NCI-H526 (cell line): ENCODE measurements around the gene GSK3A.
"Not testable (repeated sequence)": the region's sequence is repeated elsewhere in the genome, so short reads cannot be mapped to it uniquely, and the experiment has no call there.

Experiments
- DNase-seq, 2 experiments: peaks; one replicate each; lab custom pipeline; 2025; lab: John Stamatoyannopoulos, UW

Gene GSK3A

GRCh38 chr19:42268704-42269477, 26.5 kb upstream of the GSK3A start, which contains the start of gene CIC:
CIC (plus strand) TSS chr19:42269252; CDS start chr19:42271784, 2,532 bp downstream.
- DNase-seq: peak; percentile 100

GRCh38 chr19:42268142-42268703, 25.8 kb upstream of the GSK3A start:
- DNase-seq: peak; percentile 99 to 100

- DNase-seq: peak in 1 of 2 experiments; percentile 54
Measured at GRCh38 chr19:42267644-42268141, 25.3 kb upstream of the GSK3A start.

GRCh38 chr19:42266928-42267603, 24.7 kb upstream of the GSK3A start:
- DNase-seq: not testable (repeated sequence)

GRCh38 chr19:42266105-42266504, 23.7 kb upstream of the GSK3A start:
- not testable (repeated sequence) for DNase-seq

- no peak for DNase-seq
Measured at GRCh38 chr19:42261763-42262162, 19.4 kb upstream of the GSK3A start.

GRCh38 chr19:42257842-42258241, 15.4 kb upstream of the GSK3A start:
- not testable (repeated sequence) for DNase-seq

GRCh38 chr19:42255766-42256745, 13.7 kb upstream of the GSK3A start:
- DNase-seq: peak in 1 of 2 experiments; percentile 68

- DNase-seq: peak; percentile 69 to 97
Measured at GRCh38 chr19:42254850-42255765, 12.7 kb upstream of the GSK3A start, which contains the start of gene ERF. ERF (minus strand) TSS chr19:42255128; CDS start chr19:42254999, 129 bp downstream.

GRCh38 chr19:42254089-42254849, 11.9 kb upstream of the GSK3A start:
- peak; percentile 50 to 83 for DNase-seq

GRCh38 chr19:42253245-42254088, 11.1 kb upstream of the GSK3A start:
- DNase-seq: peak; percentile 66 to 89

- peak; percentile 8 to 31 for DNase-seq
Measured at GRCh38 chr19:42252365-42253244, 10.2 kb upstream of the GSK3A start.

- DNase-seq: no peak
Measured at GRCh38 chr19:42251572-42252358, 9.4 kb upstream of the GSK3A start.

GRCh38 chr19:42250666-42251531, 8.5 kb upstream of the GSK3A start:
- no peak for DNase-seq

GRCh38 chr19:42250183-42250665, 7.8 kb upstream of the GSK3A start:
- no peak for DNase-seq

- DNase-seq: no peak
Measured at GRCh38 chr19:42249769-42250168, 7.4 kb upstream of the GSK3A start.
